Keratinocyte (primary cell): ENCODE results near the gene MAGI2. TPM values are rescaled to one million over a fixed set of nuclear protein-coding genes. Genes with fewer than 3 reads are reported as not detected.

Source experiments
- DNase-seq: peaks from one replicate; pipeline ENCODE4 v3.0.0-alpha.2; 2011; ENCODE audit warnings: low read depth, missing footprints, low spot score
- FAIRE-seq: peaks from 2 replicates; lab custom pipeline; 2011; peaks lifted over from hg19 to GRCh38; lab: Jason Lieb, UNC
- H2AFZ ChIP-seq: 2 replicates; pipeline ENCODE4 v1.6.0; 2012; ENCODE audit warnings: low read length, control low read depth, inconsistent platforms; ENCODE audit not compliant: control insufficient read depth
- H3K27ac ChIP-seq: 2 replicates; pipeline ENCODE4 v1.5.1; 2011; ENCODE audit warnings: low read length; ENCODE audit not compliant: control insufficient read depth, insufficient read depth
- H3K27me3 ChIP-seq: 3 replicates; pipeline ENCODE4 v1.6.0; 2011; ENCODE audit warnings: low read length; ENCODE audit not compliant: control insufficient read depth, insufficient read depth; ENCODE audit errors: extremely low read depth
- H3K36me3 ChIP-seq, 2 experiments: 2 replicates in 1 of 2; 3 replicates in 1 of 2; pipeline ENCODE4 v1.5.1; 2011; ENCODE audit warnings: low read length in 2 of 2, mild to moderate bottlenecking in 1 of 2; ENCODE audit not compliant: control insufficient read depth in 2 of 2, insufficient read depth in 2 of 2; ENCODE audit errors: extremely low read depth in 1 of 2
- H3K4me1 ChIP-seq: 3 replicates; pipeline ENCODE4 v1.5.1; 2011; ENCODE audit warnings: low read length; ENCODE audit not compliant: control insufficient read depth, insufficient read depth; ENCODE audit errors: extremely low read depth
- H3K4me2 ChIP-seq: 3 replicates; pipeline ENCODE4 v1.6.0; 2011; ENCODE audit warnings: low read depth, low read length; ENCODE audit not compliant: control insufficient read depth, insufficient read depth; ENCODE audit errors: extremely low read depth
- H3K4me3 ChIP-seq, 3 experiments: fragments of 200-600 bp in 1 of 3; sonication (generic) in 1 of 3; 2 replicates in 2 of 3; 3 replicates in 1 of 3; pipeline ENCODE4 v1.5.1; 2011 to 2016; ENCODE audit warnings: low read length in 3 of 3, mild to moderate bottlenecking in 3 of 3, control low read depth in 2 of 3, inconsistent platforms in 1 of 3, low read depth in 1 of 3, mixed read lengths in 1 of 3, mixed run types in 1 of 3, moderate library complexity in 1 of 3; ENCODE audit not compliant: control insufficient read depth in 2 of 3, insufficient read depth in 2 of 3; ENCODE audit errors: extremely low read depth in 1 of 3
- H3K79me2 ChIP-seq: 2 replicates; pipeline ENCODE4 v1.6.0; 2012; ENCODE audit warnings: low read length; ENCODE audit not compliant: control insufficient read depth, insufficient read depth
- H3K9ac ChIP-seq: 3 replicates; pipeline ENCODE4 v1.6.0; 2011; ENCODE audit warnings: low read length; ENCODE audit not compliant: control insufficient read depth, insufficient read depth; ENCODE audit errors: extremely low read depth
- H3K9me1 ChIP-seq: 3 replicates; pipeline ENCODE4 v1.6.0; 2011; ENCODE audit warnings: low read length; ENCODE audit not compliant: control insufficient read depth, insufficient read depth; ENCODE audit errors: extremely low read depth
- H3K9me3 ChIP-seq: 2 replicates; pipeline ENCODE4 v1.5.1; 2012; ENCODE audit warnings: low read depth, low read length; ENCODE audit not compliant: control insufficient read depth
- H4K20me1 ChIP-seq: 3 replicates; pipeline ENCODE4 v1.6.0; 2011; ENCODE audit warnings: low read length; ENCODE audit not compliant: control insufficient read depth, insufficient read depth; ENCODE audit errors: extremely low read depth
- EZH2 ChIP-seq: IDR thresholded peaks from one replicate; pipeline ENCODE4 v1.6.1; 2012; ENCODE audit warnings: inconsistent platforms, mild to moderate bottlenecking, low read length, moderate library complexity
- dilution Hi-C: fragments of 300-500 bp; cut with MboI; formaldehyde crosslinking; loops from one replicate; pipeline ENCODE4 v1.7.0; 2020; ENCODE audit warnings: low sequenced_read_pairs; ENCODE audit not compliant: extremely low pct_ligation_motif_present
- polyA plus RNA-seq, 5 experiments: library from polyadenylated mRNA; depleted of rRNA in 3 of 5; stranded (reverse) in 3 of 5; stranded (forward) in 1 of 5; unstranded in 1 of 5; fragments of >200 nt; gene quantifications; 1 replicate in 1 of 5; 2 replicates in 3 of 5; 3 replicates in 1 of 5; pipeline versions ENCODE4 v1.2.1 to v1.2.3, GENCODE V29; 2011 to 2012; ENCODE audit warnings: missing spikeins in 2 of 5, low read depth in 1 of 5, low replicate concordance in 1 of 5
- TF ChIP-seq, protein P1 (sequence below), 3 experiments: IDR thresholded peaks in 1 of 3; conservative IDR thresholded peaks in 1 of 3; optimal IDR thresholded peaks in 1 of 3; 2 replicates in 2 of 3; 3 replicates in 1 of 3; pipeline versions ENCODE3 to v1.5.1; 2011; ENCODE audit warnings: low read length in 3 of 3, mild to moderate bottlenecking in 3 of 3, moderate library complexity in 2 of 3, control low read depth in 1 of 3, inconsistent platforms in 1 of 3; ENCODE audit not compliant: insufficient read depth in 2 of 3; ENCODE audit errors: extremely low read depth in 1 of 3

The MAGI2 gene
- polyA plus RNA-seq, 1 donor (not counting 4 experiments of a cell fraction or from before 2014, with no cell fraction given), result 0.07 TPM

GRCh38 chr7:78161781-78162180, 1291.7 kb downstream of the MAGI2 start:
- Histone ChIP-seq H3K36me3 (no peaks in the 10 kb centered on the region), H3K4me1 (no peaks in the 10 kb centered on the region), H3K79me2 (no peaks in the 10 kb centered on the region), H3K27me3 (no peaks in the 10 kb centered on the region), H3K4me2 (no peak overlapping the region), H3K9ac (no peak overlapping the region), H3K4me3 (no peak overlapping the region), H3K27ac (no peak overlapping the region), H4K20me1 (no peaks in the 10 kb centered on the region), H3K9me1 (no peaks in the 10 kb centered on the region), H3K9me3 (no peaks in the 10 kb centered on the region), H2AFZ (no peak overlapping the region)
- FAIRE-seq (no peak), DNase-seq (no peak)
- TF ChIP-seq, protein P1, sequence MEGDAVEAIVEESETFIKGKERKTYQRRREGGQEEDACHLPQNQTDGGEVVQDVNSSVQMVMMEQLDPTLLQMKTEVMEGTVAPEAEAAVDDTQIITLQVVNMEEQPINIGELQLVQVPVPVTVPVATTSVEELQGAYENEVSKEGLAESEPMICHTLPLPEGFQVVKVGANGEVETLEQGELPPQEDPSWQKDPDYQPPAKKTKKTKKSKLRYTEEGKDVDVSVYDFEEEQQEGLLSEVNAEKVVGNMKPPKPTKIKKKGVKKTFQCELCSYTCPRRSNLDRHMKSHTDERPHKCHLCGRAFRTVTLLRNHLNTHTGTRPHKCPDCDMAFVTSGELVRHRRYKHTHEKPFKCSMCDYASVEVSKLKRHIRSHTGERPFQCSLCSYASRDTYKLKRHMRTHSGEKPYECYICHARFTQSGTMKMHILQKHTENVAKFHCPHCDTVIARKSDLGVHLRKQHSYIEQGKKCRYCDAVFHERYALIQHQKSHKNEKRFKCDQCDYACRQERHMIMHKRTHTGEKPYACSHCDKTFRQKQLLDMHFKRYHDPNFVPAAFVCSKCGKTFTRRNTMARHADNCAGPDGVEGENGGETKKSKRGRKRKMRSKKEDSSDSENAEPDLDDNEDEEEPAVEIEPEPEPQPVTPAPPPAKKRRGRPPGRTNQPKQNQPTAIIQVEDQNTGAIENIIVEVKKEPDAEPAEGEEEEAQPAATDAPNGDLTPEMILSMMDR (optimal IDR thresholded peaks at IDR 0.05 in 1 of 3, IDR thresholded peaks at IDR 0.05 in 1 of 3, conservative IDR thresholded peaks at IDR 0.05 in 1 of 3; ENCODE audit: extremely low read depth in 1 of 3, insufficient read depth in 2 of 3, low read length in 3 of 3), result no peak
- TF ChIP-seq EZH2, result no peak
- dilution Hi-C loops, result no loop called here

DNA sequence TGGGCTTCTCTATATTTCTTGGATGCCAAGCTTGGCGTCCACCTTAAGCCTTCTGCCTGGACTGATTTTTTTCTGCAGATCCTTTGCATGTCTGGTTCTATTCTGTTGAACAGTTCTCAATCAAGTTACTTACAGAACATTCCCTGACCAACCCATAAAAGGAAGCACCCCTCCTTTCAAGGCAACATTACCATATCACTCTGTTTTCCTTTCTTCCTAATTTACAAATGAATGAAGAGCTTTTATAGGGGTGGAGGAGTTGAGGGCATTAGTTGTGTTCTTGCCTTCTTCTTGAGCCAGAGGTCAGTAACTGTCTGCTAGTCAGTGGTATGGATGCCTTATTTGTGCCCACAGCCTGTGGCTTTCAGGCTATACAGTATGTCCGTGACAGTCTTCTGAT, 1293.9 kb downstream of the MAGI2 start:
- no peaks in the 10 kb centered on the region for H3K27me3 ChIP-seq
- H3K36me3 ChIP-seq, result no peaks in the 10 kb centered on the region
- no peaks in the 10 kb centered on the region for H3K9me1 ChIP-seq
- no peak overlapping the region for H2AFZ ChIP-seq
- no peak for TF ChIP-seq EZH2
- TF ChIP-seq, protein P1 (optimal IDR thresholded peaks at IDR 0.05 in 1 of 3, IDR thresholded peaks at IDR 0.05 in 1 of 3, conservative IDR thresholded peaks at IDR 0.05 in 1 of 3; ENCODE audit: extremely low read depth in 1 of 3, insufficient read depth in 2 of 3, low read length in 3 of 3), result no peak
- H3K4me3 ChIP-seq, result no peak overlapping the region
- no peaks in the 10 kb centered on the region for H3K9me3 ChIP-seq
- no peaks in the 10 kb centered on the region for H3K79me2 ChIP-seq
- H4K20me1 ChIP-seq, result no peaks in the 10 kb centered on the region
- dilution Hi-C loops, result no loop called here
- no peaks in the 10 kb centered on the region for H3K4me1 ChIP-seq
- H3K9ac ChIP-seq, result no peak overlapping the region
- no peak for DNase-seq
- FAIRE-seq, result no peak
- no peak overlapping the region for H3K4me2 ChIP-seq
- no peak overlapping the region for H3K27ac ChIP-seq
